Measurements from ENCODE around the gene LRRN4. TPM values are rescaled to one million over a fixed set of nuclear protein-coding genes. Genes with fewer than 3 reads are reported as not detected.

Gene LRRN4
- total RNA-seq, 2 experiments from 2014 or later: not detected

GRCh38 chr20:6030453-6031080, 23.3 kb downstream of the LRRN4 start:
- ChIA-PET CTCF (ENCODE audit: unreplicated experiment) (no interaction called here), POLR2A (interaction anchor here (0.6 kb wide), 1 partner anchor 481 kb away, joined by 5 read pairs; no protein-coding TSS in a partner anchor)
- no peaks in the 10 kb centered on the region for H3K4me1 ChIP-seq (ENCODE audit: insufficient read depth, low read length, poor library complexity, severe bottlenecking)
- H3K79me2 ChIP-seq (ENCODE audit: insufficient read depth, low read depth, low read length): no peaks in the 10 kb centered on the region
- no TSS peak for BruUV-seq (replicated peaks)
- no peak overlapping the region for H3K4me3 ChIP-seq (ENCODE audit: low read depth, low read length, poor library complexity, severe bottlenecking)
- H3K9me3 ChIP-seq (ENCODE audit: low read length): no peaks in the 10 kb centered on the region
- no peaks in the 10 kb centered on the region for H3K9me2 ChIP-seq (ENCODE audit: insufficient read depth, low read length)
- DNase-seq (ENCODE audit: low spot score): no peak
- H2AFZ ChIP-seq (ENCODE audit: low read length): no peak overlapping the region
- H3K27ac ChIP-seq (ENCODE audit: low read depth, low read length, poor library complexity, severe bottlenecking): no peak overlapping the region
- intact Hi-C loops (cut with micrococcal nuclease; ENCODE audit: unreplicated experiment): no loop called here
- no peaks in the 10 kb centered on the region for H4K20me1 ChIP-seq (ENCODE audit: insufficient read depth, low read length)
- peaks cover 58% of the 10 kb centered on the region for H3K36me3 ChIP-seq (ENCODE audit: insufficient read depth, low read length)
- no peak for TF ChIP-seq EZH2phosphoT487 (IDR thresholded peaks at IDR 0.05; ENCODE audit: borderline replicate concordance, low read depth, low read length)
- no peak for TF ChIP-seq CTCF (conservative IDR thresholded peaks at IDR 0.05; ENCODE audit: low read length)
- no peak overlapping the region for H3K4me2 ChIP-seq (ENCODE audit: low read length)

- Histone ChIP-seq H3K4me3 (ENCODE audit: low read depth, low read length, poor library complexity, severe bottlenecking) (no peak overlapping the region), H2AFZ (ENCODE audit: low read length) (no peak overlapping the region), H3K27ac (ENCODE audit: low read depth, low read length, poor library complexity, severe bottlenecking) (no peak overlapping the region), H3K79me2 (ENCODE audit: insufficient read depth, low read depth, low read length) (no peaks in the 10 kb centered on the region), H3K9me2 (ENCODE audit: insufficient read depth, low read length) (no peaks in the 10 kb centered on the region), H4K20me1 (ENCODE audit: insufficient read depth, low read length) (no peaks in the 10 kb centered on the region), H3K4me2 (ENCODE audit: low read length) (no peak overlapping the region), H3K4me1 (ENCODE audit: insufficient read depth, low read length, poor library complexity, severe bottlenecking) (no peaks in the 10 kb centered on the region), H3K9me3 (ENCODE audit: low read length) (no peaks in the 10 kb centered on the region; the same call in 1 of the 2 replicates), H3K36me3 (ENCODE audit: insufficient read depth, low read length) (peaks cover 60% of the 10 kb centered on the region)
- intact Hi-C loops (cut with micrococcal nuclease; ENCODE audit: unreplicated experiment): no loop called here
- POLR2A ChIA-PET: interaction anchor here (0.7 to 2.1 kb wide), 3 partner anchors 15 to 41 kb away, joined by 4 to 8 read pairs (median 5); no protein-coding TSS in a partner anchor
- BruUV-seq (replicated peaks): no TSS peak
- no peak for DNase-seq (ENCODE audit: low spot score)
- TF ChIP-seq CTCF (conservative IDR thresholded peaks at IDR 0.05; ENCODE audit: low read length) (no peak), EZH2phosphoT487 (IDR thresholded peaks at IDR 0.05; ENCODE audit: borderline replicate concordance, low read depth, low read length) (no peak)
- CTCF ChIA-PET (ENCODE audit: unreplicated experiment): no interaction called here
These were observed 24.3 kb downstream of the LRRN4 start for GRCh38 chr20:6029538-6029937.

- Histone ChIP-seq H3K9me2 (ENCODE audit: insufficient read depth, low read length) (no peaks in the 10 kb centered on the region), H3K4me3 (ENCODE audit: low read depth, low read length, poor library complexity, severe bottlenecking) (no peak overlapping the region), H3K79me2 (ENCODE audit: insufficient read depth, low read depth, low read length) (no peaks in the 10 kb centered on the region), H3K27ac (ENCODE audit: low read depth, low read length, poor library complexity, severe bottlenecking) (no peak overlapping the region), H3K4me2 (ENCODE audit: low read length) (no peak overlapping the region), H3K4me1 (ENCODE audit: insufficient read depth, low read length, poor library complexity, severe bottlenecking) (no peaks in the 10 kb centered on the region), H2AFZ (ENCODE audit: low read length) (no peak overlapping the region), H4K20me1 (ENCODE audit: insufficient read depth, low read length) (no peaks in the 10 kb centered on the region), H3K9me3 (ENCODE audit: low read length) (no peaks in the 10 kb centered on the region; the same call in 1 of the 2 replicates), H3K36me3 (ENCODE audit: insufficient read depth, low read length) (peaks cover 60% of the 10 kb centered on the region)
- CTCF ChIA-PET (ENCODE audit: unreplicated experiment): no interaction called here
- TF ChIP-seq CTCF (conservative IDR thresholded peaks at IDR 0.05; ENCODE audit: low read length) (no peak), EZH2phosphoT487 (IDR thresholded peaks at IDR 0.05; ENCODE audit: borderline replicate concordance, low read depth, low read length) (no peak)
- no peak for DNase-seq (ENCODE audit: low spot score)
- BruUV-seq (replicated peaks): no TSS peak
- intact Hi-C loops (cut with micrococcal nuclease; ENCODE audit: unreplicated experiment): no loop called here
- POLR2A ChIA-PET: interaction anchor here (0.9 to 2.1 kb wide), 2 partner anchors 14 to 21 kb away, joined by 4 to 8 read pairs; no protein-coding TSS in a partner anchor
These were observed 25.0 kb downstream of the LRRN4 start for GRCh38 chr20:6028818-6029217.
